Measurements from ENCODE around the gene TEX35.

DNA sequence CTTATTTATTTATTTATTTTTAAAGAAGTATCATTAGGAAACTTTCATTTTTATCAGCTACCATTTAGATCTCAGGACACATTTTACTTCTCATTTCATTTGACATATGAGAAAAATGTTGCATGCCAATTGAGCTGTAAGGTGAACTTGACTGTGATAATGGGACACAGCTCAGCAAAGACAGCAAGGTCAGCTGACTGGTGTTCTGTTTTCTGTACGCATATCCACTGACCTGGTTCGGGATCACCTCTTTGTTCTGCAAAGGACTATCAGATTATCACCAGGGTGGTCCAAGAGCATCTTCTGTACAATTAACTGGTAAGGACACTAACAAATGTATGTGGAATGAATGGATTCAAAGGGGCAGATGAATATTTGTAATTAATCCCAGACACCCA lies 51.9 kb downstream of the TEX35 start:
- TF ChIP-seq, protein P1, sequence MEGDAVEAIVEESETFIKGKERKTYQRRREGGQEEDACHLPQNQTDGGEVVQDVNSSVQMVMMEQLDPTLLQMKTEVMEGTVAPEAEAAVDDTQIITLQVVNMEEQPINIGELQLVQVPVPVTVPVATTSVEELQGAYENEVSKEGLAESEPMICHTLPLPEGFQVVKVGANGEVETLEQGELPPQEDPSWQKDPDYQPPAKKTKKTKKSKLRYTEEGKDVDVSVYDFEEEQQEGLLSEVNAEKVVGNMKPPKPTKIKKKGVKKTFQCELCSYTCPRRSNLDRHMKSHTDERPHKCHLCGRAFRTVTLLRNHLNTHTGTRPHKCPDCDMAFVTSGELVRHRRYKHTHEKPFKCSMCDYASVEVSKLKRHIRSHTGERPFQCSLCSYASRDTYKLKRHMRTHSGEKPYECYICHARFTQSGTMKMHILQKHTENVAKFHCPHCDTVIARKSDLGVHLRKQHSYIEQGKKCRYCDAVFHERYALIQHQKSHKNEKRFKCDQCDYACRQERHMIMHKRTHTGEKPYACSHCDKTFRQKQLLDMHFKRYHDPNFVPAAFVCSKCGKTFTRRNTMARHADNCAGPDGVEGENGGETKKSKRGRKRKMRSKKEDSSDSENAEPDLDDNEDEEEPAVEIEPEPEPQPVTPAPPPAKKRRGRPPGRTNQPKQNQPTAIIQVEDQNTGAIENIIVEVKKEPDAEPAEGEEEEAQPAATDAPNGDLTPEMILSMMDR (IDR thresholded peaks at IDR 0.05) = no peak
- TF ChIP-seq POLR2A (IDR thresholded peaks at IDR 0.05) = no peak
